AG04450 (cell line): ENCODE data around the gene HSPA9. TPM values are rescaled to one million over a fixed set of nuclear protein-coding genes. Genes with fewer than 3 reads are reported as not detected.

Experiments
- CTCF ChIA-PET: fragments of 300-600, 350-600 bp; formaldehyde crosslinking; extraction: SDS; loops from one replicate; lab custom pipeline; 2022; ENCODE audit warnings: antibody characterized with exemption, inconsistent platforms; lab: Charles Lee
- POLR2A ChIA-PET: fragments of 350-600 bp; formaldehyde crosslinking; extraction: SDS; loops from one replicate; lab custom pipeline; 2021; ENCODE audit warnings: antibody characterized with exemption, inconsistent platforms; lab: Yijun Ruan, JAX
- DNase-seq: peaks from one replicate; pipeline ENCODE4 v3.0.0-alpha.2; 2011; ENCODE audit warnings: low read depth, low spot score
- H3K27ac ChIP-seq: one replicate; pipeline ENCODE4 v1.5.1; 2012; ENCODE audit warnings: low read depth, low read length, control low read depth
- H3K27me3 ChIP-seq: one replicate; pipeline ENCODE4 v1.6.0; 2012; ENCODE audit warnings: low read length; ENCODE audit not compliant: control insufficient read depth, insufficient read depth
- H3K4me3 ChIP-seq: 2 replicates; pipeline ENCODE4 v1.5.1; 2011; ENCODE audit warnings: mild to moderate bottlenecking, low read depth, low read length, control low read depth
- H3K9me3 ChIP-seq: 2 replicates; pipeline ENCODE4 v1.5.1; 2012; ENCODE audit warnings: low read length; ENCODE audit not compliant: control insufficient read depth, insufficient read depth
- CTCF ChIP-seq: IDR thresholded peaks from 2 replicates; pipeline ENCODE4 v1.5.1; 2011; ENCODE audit warnings: low read depth, low read length, control low read depth, inconsistent platforms
- polyA plus RNA-seq: library from polyadenylated mRNA; depleted of rRNA; stranded (reverse); fragments of >200 nt; gene quantifications from 2 replicates; pipeline ENCODE4 v1.2.3, GENCODE V29; 2011

Gene HSPA9
- polyA plus RNA-seq, 1 experiment: 207 TPM

- no peak overlapping the region for H3K27ac ChIP-seq
- POLR2A ChIA-PET: interaction anchor here (1.3 kb wide), 1 partner anchor 14 kb away, joined by 4 read pairs; the partner anchor contains the start of gene ETF1
- CTCF ChIA-PET: no interaction called here
- H3K9me3 ChIP-seq: no peaks in the 10 kb centered on the region
- no peaks in the 10 kb centered on the region for H3K27me3 ChIP-seq
- DNase-seq: no peak
- no peak overlapping the region for H3K4me3 ChIP-seq
- no peak for TF ChIP-seq CTCF
These were observed 45.4 kb downstream of the HSPA9 start for GRCh38 chr5:138529812-138530211.

- Histone ChIP-seq H3K4me3 (no peak overlapping the region), H3K9me3 (no peaks in the 10 kb centered on the region), H3K27ac (no peak overlapping the region), H3K27me3 (no peaks in the 10 kb centered on the region)
- no peak for TF ChIP-seq CTCF
- DNase-seq: no peak
- POLR2A ChIA-PET: interaction anchor here (0.8 to 1.2 kb wide), 2 partner anchors 14 to 20 kb away, joined by 3 to 6 read pairs; partner anchors contain the start of gene ETF1
- CTCF ChIA-PET: no interaction called here
These were observed 46.3 kb downstream of the HSPA9 start for GRCh38 chr5:138528744-138529469.

- Histone ChIP-seq H3K9me3 (no peaks in the 10 kb centered on the region), H3K4me3 (no peak overlapping the region), H3K27ac (no peak overlapping the region), H3K27me3 (no peaks in the 10 kb centered on the region)
- TF ChIP-seq CTCF: no peak
- CTCF ChIA-PET: interaction anchor here (0.8 kb wide), 1 partner anchor 176 kb away, joined by 3 read pairs; no protein-coding TSS in a partner anchor
- no peak for DNase-seq
- POLR2A ChIA-PET: interaction anchor here (0.8 to 1.2 kb wide), 2 partner anchors 15 to 19 kb away, joined by 3 to 6 read pairs; partner anchors contain the start of gene ETF1
These were observed 47.0 kb downstream of the HSPA9 start for GRCh38 chr5:138528208-138528607.

GRCh38 chr5:138527170-138527569, 48.0 kb downstream of the HSPA9 start:
- CTCF ChIA-PET: interaction anchor here (0.6 to 1.2 kb wide), 2 partner anchors 20 to 24 kb away, joined by 3 to 4 read pairs; no protein-coding TSS in a partner anchor
- TF ChIP-seq CTCF: no peak
- no peak overlapping the region for H3K4me3 ChIP-seq
- POLR2A ChIA-PET: interaction anchor here (1.1 kb wide), 1 partner anchor 16 kb away, joined by 3 read pairs; the partner anchor contains the start of gene ETF1
- no peak overlapping the region for H3K27ac ChIP-seq
- H3K9me3 ChIP-seq: no peaks in the 10 kb centered on the region
- no peak for DNase-seq
- H3K27me3 ChIP-seq: no peaks in the 10 kb centered on the region

GRCh38 chr5:138523406-138523805, 51.8 kb downstream of the HSPA9 start:
- no peak for DNase-seq
- Histone ChIP-seq H3K9me3 (no peaks in the 10 kb centered on the region), H3K4me3 (no peak overlapping the region), H3K27me3 (no peaks in the 10 kb centered on the region), H3K27ac (no peak overlapping the region)
- CTCF ChIA-PET: no interaction called here
- POLR2A ChIA-PET: no interaction called here
- TF ChIP-seq CTCF: no peak
